GM12878 (cell line): Measurements from ENCODE around the gene TUBA4B. TPM values are rescaled to one million over a fixed set of nuclear protein-coding genes. Genes with fewer than 3 reads are reported as not detected.

Experiments
- ATAC-seq: fragments of 200-7000 bp; cut with Tn5 transposase; 3 replicates; pipeline ENCODE4 v1.9.1; 2020; ENCODE audit warnings: mild to moderate bottlenecking, moderate library complexity
- BruUV-seq: library from RNA; stranded (reverse); fragments of 400-500 nt; replicated peaks from 2 replicates; lab custom pipeline; 2021; lab: Mats Ljungman, UMichigan
- CTCF ChIA-PET: fragments of 300-600 bp; sonication (Branson Sonifier 250); formaldehyde crosslinking; extraction: SDS; loops from one replicate; lab custom pipeline; 2021; ENCODE audit warnings: inconsistent platforms; lab: Yijun Ruan, JAX
- POLR2A ChIA-PET: fragments of 350-600 bp; formaldehyde crosslinking; extraction: SDS; loops from one replicate; lab custom pipeline; 2021; ENCODE audit warnings: inconsistent platforms; lab: Charles Lee
- RAD21 ChIA-PET: fragments of 300-600 bp; sonication (Branson Sonifier 250); formaldehyde crosslinking; loops from one replicate; lab custom pipeline; 2023; ENCODE audit warnings: antibody characterized with exemption; ENCODE audit not compliant: unreplicated experiment; lab: Charles Lee
- SMC1A ChIA-PET: fragments of 300-600 bp; sonication (Branson Sonifier 250); formaldehyde crosslinking; loops from one replicate; lab custom pipeline; 2023; ENCODE audit not compliant: unreplicated experiment, uncharacterized antibody; lab: Charles Lee
- DNase-seq: peaks from one replicate; pipeline ENCODE4 v3.0.0-alpha.2; 2011; ENCODE audit warnings: low read depth, low spot score
- FAIRE-seq: peaks from 3 replicates; lab custom pipeline; 2011; peaks lifted over from hg19 to GRCh38; lab: Jason Lieb, UNC
- H2AFZ ChIP-seq: 2 replicates; pipeline ENCODE4 v1.6.0; 2011; ENCODE audit warnings: low read depth, low read length, control low read depth; ENCODE audit not compliant: control insufficient read depth
- H3K27ac ChIP-seq: 2 replicates; pipeline ENCODE4 v1.5.1; 2011; ENCODE audit warnings: control low read depth; ENCODE audit not compliant: control insufficient read depth, insufficient read depth
- H3K27me3 ChIP-seq, 2 experiments: replicated peaks in 1 of 2; 2 replicates each; pipeline versions ENCODE4 v1.6.0 to v1.6.1; 2011; ENCODE audit warnings: low read length in 1 of 2; ENCODE audit not compliant: control insufficient read depth in 2 of 2, insufficient read depth in 2 of 2
- H3K36me3 ChIP-seq, 2 experiments: 2 replicates each; pipeline ENCODE4 v1.5.1; 2011; ENCODE audit warnings: low read length in 1 of 2; ENCODE audit not compliant: control insufficient read depth in 2 of 2, insufficient read depth in 2 of 2
- H3K4me1 ChIP-seq: 2 replicates; pipeline ENCODE4 v1.6.1; 2011; ENCODE audit warnings: mild to moderate bottlenecking, low read length, moderate library complexity, mixed read lengths; ENCODE audit not compliant: control insufficient read depth, insufficient read depth
- H3K4me2 ChIP-seq: 2 replicates; pipeline ENCODE4 v1.6.0; 2011; ENCODE audit warnings: control low read depth; ENCODE audit not compliant: control insufficient read depth, insufficient read depth
- H3K4me3 ChIP-seq: fragments of 200-600 bp; sonication (generic); 2 replicates; pipeline ENCODE4 v1.5.1; 2016
- H3K79me2 ChIP-seq: 2 replicates; pipeline ENCODE4 v1.6.0; 2011; ENCODE audit warnings: low read length; ENCODE audit not compliant: control insufficient read depth, insufficient read depth
- H3K9ac ChIP-seq: 2 replicates; pipeline ENCODE4 v1.8.0; 2011; ENCODE audit warnings: low read length, control low read depth, mixed read lengths; ENCODE audit not compliant: control insufficient read depth, insufficient read depth
- H3K9me3 ChIP-seq: replicated peaks from 3 replicates; pipeline ENCODE4 v1.5.1; 2011; ENCODE audit warnings: mild to moderate bottlenecking, low read length; ENCODE audit not compliant: control insufficient read depth, insufficient read depth
- H4K20me1 ChIP-seq: 2 replicates; pipeline ENCODE4 v1.6.0; 2011; ENCODE audit not compliant: control insufficient read depth, insufficient read depth
- CBFB ChIP-seq: IDR thresholded peaks from 2 replicates; pipeline ENCODE4 v1.6.1; 2016; ENCODE audit warnings: antibody characterized with exemption, low read depth
- CTCF ChIP-seq, 3 experiments: IDR thresholded peaks in 2 of 3; conservative IDR thresholded peaks in 1 of 3; 2 replicates each; pipeline ENCODE4 v1.5.1; 2011; ENCODE audit warnings: low read depth in 3 of 3, low read length in 3 of 3, mild to moderate bottlenecking in 3 of 3, control low read depth in 2 of 3, moderate library complexity in 2 of 3, inconsistent platforms in 1 of 3, mixed read lengths in 1 of 3; ENCODE audit not compliant: control insufficient read depth in 2 of 3, insufficient read depth in 1 of 3; ENCODE audit errors: extremely low read depth in 1 of 3
- LARP7 ChIP-seq: fragments of 450-650 bp; IDR thresholded peaks from 2 replicates; pipeline ENCODE4 v1.6.1; 2017; ENCODE audit warnings: mild to moderate bottlenecking
- MEF2A ChIP-seq: IDR thresholded peaks from 2 replicates; pipeline ENCODE4 v1.6.1; 2011; ENCODE audit warnings: low read depth, mild to moderate bottlenecking, low read length, moderate library complexity; ENCODE audit not compliant: insufficient read depth
- MTA2 ChIP-seq: fragments of 450-650 bp; IDR thresholded peaks from 2 replicates; pipeline ENCODE4 v1.6.1; 2016; ENCODE audit warnings: low read depth, mild to moderate bottlenecking, moderate library complexity
- NBN ChIP-seq: fragments of 450-650 bp; IDR thresholded peaks from 2 replicates; pipeline ENCODE4 v1.6.1; 2016
- SMAD1 ChIP-seq: fragments of 450-650 bp; IDR thresholded peaks from 2 replicates; pipeline ENCODE4 v1.6.1; 2018; ENCODE audit warnings: mild to moderate bottlenecking, low read depth; ENCODE audit not compliant: partially characterized antibody
- WGBS: methylation state at CpG from one replicate; pipeline ENCODE4 v1.1.6; 2016; ENCODE audit warnings: low lambda C conversion rate; ENCODE audit not compliant: insufficient replicate concordance, insufficient coverage; ENCODE audit errors: missing lambda C conversion rate; 5-methylcytosine and 5-hydroxymethylcytosine counted together
- in situ Hi-C: fragments of 300-500 bp; cut with MboI; formaldehyde crosslinking; loops from 9 replicates; pipeline ENCODE4 v1.14.3; 2018; ENCODE audit warnings: mixed read lengths
- intact Hi-C: fragments of 100-400 bp; cut with micrococcal nuclease; formaldehyde crosslinking; loops from one replicate; pipeline ENCODE4 v1.14.2; 2022; ENCODE audit not compliant: unreplicated experiment
- polyA plus RNA-seq, 11 experiments: library from polyadenylated mRNA; depleted of rRNA in 4 of 11; unstranded in 6 of 11; stranded (reverse) in 5 of 11; fragments of >200 nt; fragmentation: Nextera tagmentation in 4 of 11; fragmentation: Illumina TruSeq in 1 of 11; extraction: Ambion mirVana in 4 of 11; extraction: Trizol in 1 of 11; gene quantifications; 1 replicate in 1 of 11; 2 replicates in 10 of 11; pipeline versions ENCODE4 v1.2.1 to v1.2.3, GENCODE V29; 2011 to 2016; ENCODE audit warnings: inconsistent platforms in 2 of 11, missing spikeins in 2 of 11, low read depth in 1 of 11
- total RNA-seq, 4 experiments: library from RNA; depleted of rRNA in 3 of 4; stranded (reverse); fragments of >200 nt in 3 of 4; fragmentation: Illumina TruSeq in 1 of 4; extraction: Trizol in 1 of 4; gene quantifications; 2 replicates each; pipeline versions ENCODE4 v1.2.1 to v1.2.3, GENCODE V29; 2013 to 2021
- TF ChIP-seq, protein P1 (sequence below): IDR thresholded peaks from 2 replicates; pipeline ENCODE4 v1.6.1; 2012; ENCODE audit warnings: low read length, inconsistent platforms
- TF ChIP-seq, protein P2 (sequence below): fragments of 150-350 bp; IDR thresholded peaks from 2 replicates; pipeline ENCODE4 v1.6.1; 2014; ENCODE audit warnings: mild to moderate bottlenecking, low read depth, low read length
- TF ChIP-seq, protein P3 (sequence below): fragments of 450-650 bp; IDR thresholded peaks from 2 replicates; pipeline ENCODE4 v1.6.1; 2016; ENCODE audit warnings: mild to moderate bottlenecking
- TF ChIP-seq, protein P4 (sequence below): fragments of 450-650 bp; formaldehyde crosslinking; IDR thresholded peaks from 2 replicates; pipeline ENCODE4 v1.4.0; 2020; ENCODE audit warnings: mild to moderate bottlenecking, moderate library complexity

The TUBA4B gene
- total and polyA plus RNA-seq, 10 of the 15 experiments (the other 5 are each of a cell fraction or from before 2014, with no cell fraction given) = 0.07 TPM; not detected in 9

DNA sequence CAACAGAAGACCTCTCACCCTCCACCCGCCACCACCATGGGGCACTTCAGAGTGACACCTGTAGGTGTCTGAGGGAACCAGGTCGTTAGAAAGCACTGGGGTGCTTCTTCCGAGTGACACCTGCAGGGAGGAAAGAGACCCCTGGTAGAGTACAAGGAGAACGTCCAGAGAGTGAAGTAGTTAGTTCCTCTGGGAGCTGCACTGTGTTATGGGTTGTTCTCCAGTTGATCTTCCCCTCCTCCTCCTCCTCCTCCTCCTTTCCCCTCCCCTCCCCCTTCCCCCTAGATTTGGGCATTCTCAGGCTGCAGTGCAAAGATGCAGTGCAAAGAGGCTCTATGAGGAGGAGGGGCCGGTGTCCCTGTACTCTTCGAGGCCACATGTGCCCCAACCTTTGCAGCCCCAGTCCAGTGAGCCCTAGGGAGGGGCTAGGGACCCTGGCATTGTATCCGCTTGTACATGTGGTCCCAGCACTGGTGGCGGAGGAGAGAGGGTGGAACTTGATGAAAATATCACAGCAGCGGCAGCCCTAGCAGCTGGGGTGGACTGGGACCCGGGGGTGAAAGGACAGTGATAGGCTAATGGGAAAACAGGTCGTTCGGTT is 27.0 kb downstream of the TUBA4B start:
- DNase-seq = peak; percentile 38
- no peaks in the 10 kb centered on the region; a peak in 1 of 4 replicates for H3K36me3 ChIP-seq
- POLR2A ChIA-PET = interaction anchor here (0.9 to 7.0 kb wide), 8 partner anchors 8 to 108 kb away, joined by 3 to 160 read pairs (median 15); partner anchors contain the start of genes ANKZF1, ATG9A, CNPPD1 and DNPEP
- H3K4me3 ChIP-seq = peak overlapping the region; percentile 66
- ATAC-seq = no peak
- SMC1A ChIA-PET = interaction anchor here (2.5 to 8.8 kb wide), 3 partner anchors 13 to 104 kb away, joined by 11 to 98 read pairs (median 96); partner anchors contain the start of genes CNPPD1, TUBA4A and TUBA4B
- no peaks in the 10 kb centered on the region for H3K27me3 ChIP-seq
- H3K27ac ChIP-seq = peak overlapping the region; percentile 66
- intact Hi-C loops (loop anchor here (1.0 to 5.0 kb wide), 7 partner anchors 15 to 317 kb away; partner anchors contain the start of genes ANKZF1, ATG9A, CNPPD1 and NHEJ1), in situ Hi-C loops (no loop called here)
- peaks cover 6% of the 10 kb centered on the region for H3K79me2 ChIP-seq
- WGBS = 44% methylated on average over 12 of the region's 12 CpGs
- no peaks in the 10 kb centered on the region for H3K9me3 ChIP-seq
- FAIRE-seq = peak; percentile 41
- peak overlapping the region; percentile 95 for H3K4me2 ChIP-seq
- peaks cover 26% of the 10 kb centered on the region for H3K4me1 ChIP-seq
- peak overlapping the region; percentile 73 for H3K9ac ChIP-seq
- RAD21 ChIA-PET = interaction anchor here (1.1 to 5.9 kb wide), 8 partner anchors 13 to 121 kb away, joined by 3 to 78 read pairs (median 16); partner anchors contain the start of genes CNPPD1, GLB1L, STK16 and TUBA4A
- H4K20me1 ChIP-seq = no peaks in the 10 kb centered on the region
- CTCF ChIA-PET = interaction anchor here (0.7 to 13.5 kb wide), 14 partner anchors 13 to 121 kb away, joined by 3 to 257 read pairs (median 5); partner anchors contain the start of genes GLB1L, SLC23A3, STK16 and TUBA4A
- BruUV-seq = no TSS peak
- peak overlapping the region; percentile 69 for H2AFZ ChIP-seq
- TF ChIP-seq NBN = peak; percentile 81
- TF ChIP-seq, protein P1, sequence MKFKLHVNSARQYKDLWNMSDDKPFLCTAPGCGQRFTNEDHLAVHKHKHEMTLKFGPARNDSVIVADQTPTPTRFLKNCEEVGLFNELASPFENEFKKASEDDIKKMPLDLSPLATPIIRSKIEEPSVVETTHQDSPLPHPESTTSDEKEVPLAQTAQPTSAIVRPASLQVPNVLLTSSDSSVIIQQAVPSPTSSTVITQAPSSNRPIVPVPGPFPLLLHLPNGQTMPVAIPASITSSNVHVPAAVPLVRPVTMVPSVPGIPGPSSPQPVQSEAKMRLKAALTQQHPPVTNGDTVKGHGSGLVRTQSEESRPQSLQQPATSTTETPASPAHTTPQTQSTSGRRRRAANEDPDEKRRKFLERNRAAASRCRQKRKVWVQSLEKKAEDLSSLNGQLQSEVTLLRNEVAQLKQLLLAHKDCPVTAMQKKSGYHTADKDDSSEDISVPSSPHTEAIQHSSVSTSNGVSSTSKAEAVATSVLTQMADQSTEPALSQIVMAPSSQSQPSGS = no peak
- peak; percentile 37 for TF ChIP-seq SMAD1
- TF ChIP-seq, protein P2, sequence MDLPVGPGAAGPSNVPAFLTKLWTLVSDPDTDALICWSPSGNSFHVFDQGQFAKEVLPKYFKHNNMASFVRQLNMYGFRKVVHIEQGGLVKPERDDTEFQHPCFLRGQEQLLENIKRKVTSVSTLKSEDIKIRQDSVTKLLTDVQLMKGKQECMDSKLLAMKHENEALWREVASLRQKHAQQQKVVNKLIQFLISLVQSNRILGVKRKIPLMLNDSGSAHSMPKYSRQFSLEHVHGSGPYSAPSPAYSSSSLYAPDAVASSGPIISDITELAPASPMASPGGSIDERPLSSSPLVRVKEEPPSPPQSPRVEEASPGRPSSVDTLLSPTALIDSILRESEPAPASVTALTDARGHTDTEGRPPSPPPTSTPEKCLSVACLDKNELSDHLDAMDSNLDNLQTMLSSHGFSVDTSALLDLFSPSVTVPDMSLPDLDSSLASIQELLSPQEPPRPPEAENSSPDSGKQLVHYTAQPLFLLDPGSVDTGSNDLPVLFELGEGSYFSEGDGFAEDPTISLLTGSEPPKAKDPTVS = no peak
- TF ChIP-seq, protein P3, sequence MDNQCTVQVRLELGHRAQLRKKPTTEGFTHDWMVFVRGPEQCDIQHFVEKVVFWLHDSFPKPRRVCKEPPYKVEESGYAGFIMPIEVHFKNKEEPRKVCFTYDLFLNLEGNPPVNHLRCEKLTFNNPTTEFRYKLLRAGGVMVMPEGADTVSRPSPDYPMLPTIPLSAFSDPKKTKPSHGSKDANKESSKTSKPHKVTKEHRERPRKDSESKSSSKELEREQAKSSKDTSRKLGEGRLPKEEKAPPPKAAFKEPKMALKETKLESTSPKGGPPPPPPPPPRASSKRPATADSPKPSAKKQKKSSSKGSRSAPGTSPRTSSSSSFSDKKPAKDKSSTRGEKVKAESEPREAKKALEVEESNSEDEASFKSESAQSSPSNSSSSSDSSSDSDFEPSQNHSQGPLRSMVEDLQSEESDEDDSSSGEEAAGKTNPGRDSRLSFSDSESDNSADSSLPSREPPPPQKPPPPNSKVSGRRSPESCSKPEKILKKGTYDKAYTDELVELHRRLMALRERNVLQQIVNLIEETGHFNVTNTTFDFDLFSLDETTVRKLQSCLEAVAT = peak; percentile 56
- no peak for TF ChIP-seq CBFB
- TF ChIP-seq, protein P4, sequence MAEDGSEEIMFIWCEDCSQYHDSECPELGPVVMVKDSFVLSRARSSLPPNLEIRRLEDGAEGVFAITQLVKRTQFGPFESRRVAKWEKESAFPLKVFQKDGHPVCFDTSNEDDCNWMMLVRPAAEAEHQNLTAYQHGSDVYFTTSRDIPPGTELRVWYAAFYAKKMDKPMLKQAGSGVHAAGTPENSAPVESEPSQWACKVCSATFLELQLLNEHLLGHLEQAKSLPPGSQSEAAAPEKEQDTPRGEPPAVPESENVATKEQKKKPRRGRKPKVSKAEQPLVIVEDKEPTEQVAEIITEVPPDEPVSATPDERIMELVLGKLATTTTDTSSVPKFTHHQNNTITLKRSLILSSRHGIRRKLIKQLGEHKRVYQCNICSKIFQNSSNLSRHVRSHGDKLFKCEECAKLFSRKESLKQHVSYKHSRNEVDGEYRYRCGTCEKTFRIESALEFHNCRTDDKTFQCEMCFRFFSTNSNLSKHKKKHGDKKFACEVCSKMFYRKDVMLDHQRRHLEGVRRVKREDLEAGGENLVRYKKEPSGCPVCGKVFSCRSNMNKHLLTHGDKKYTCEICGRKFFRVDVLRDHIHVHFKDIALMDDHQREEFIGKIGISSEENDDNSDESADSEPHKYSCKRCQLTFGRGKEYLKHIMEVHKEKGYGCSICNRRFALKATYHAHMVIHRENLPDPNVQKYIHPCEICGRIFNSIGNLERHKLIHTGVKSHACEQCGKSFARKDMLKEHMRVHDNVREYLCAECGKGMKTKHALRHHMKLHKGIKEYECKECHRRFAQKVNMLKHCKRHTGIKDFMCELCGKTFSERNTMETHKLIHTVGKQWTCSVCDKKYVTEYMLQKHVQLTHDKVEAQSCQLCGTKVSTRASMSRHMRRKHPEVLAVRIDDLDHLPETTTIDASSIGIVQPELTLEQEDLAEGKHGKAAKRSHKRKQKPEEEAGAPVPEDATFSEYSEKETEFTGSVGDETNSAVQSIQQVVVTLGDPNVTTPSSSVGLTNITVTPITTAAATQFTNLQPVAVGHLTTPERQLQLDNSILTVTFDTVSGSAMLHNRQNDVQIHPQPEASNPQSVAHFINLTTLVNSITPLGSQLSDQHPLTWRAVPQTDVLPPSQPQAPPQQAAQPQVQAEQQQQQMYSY (CRISPR knock-in tag) = no peak
- no peak for TF ChIP-seq MEF2A
- no peak for TF ChIP-seq LARP7
- TF ChIP-seq MTA2 = peak; percentile 32
- peak in 1 of 3 experiments; percentile 25; a peak in 3 of 6 replicates for TF ChIP-seq CTCF (IDR thresholded peaks at IDR 0.05 in 2 of 3, conservative IDR thresholded peaks at IDR 0.05 in 1 of 3; ENCODE audit: control insufficient read depth in 2 of 3, extremely low read depth in 1 of 3, insufficient read depth in 1 of 3, low read depth in 3 of 3, low read length in 3 of 3)
